ENCODE data around the gene CA5A.
A peak's percentile ranks its signal among the peaks of the same experiment; 100 is the strongest.
"Not testable (repeated sequence)": the region's sequence is repeated elsewhere in the genome, so short reads cannot be mapped to it uniquely, and the experiment has no call there.

The CA5A gene

GRCh38 chr16:87936375-87937230 lies at the start of gene CA5A:
Gene CA5A (minus strand): TSS chr16:87936529. CDS start chr16:87936450, 79 bp downstream.
- DNase-seq (ENCODE audit: low read depth in 4 of 4, low spot score in 1 of 4): no peak

GRCh38 chr16:87985493-87985892 lies 49.2 kb upstream of the CA5A start:
- not testable (repeated sequence) for DNase-seq (ENCODE audit: low read depth in 4 of 4, low spot score in 1 of 4)

GRCh38 chr16:87984632-87985267 lies 48.4 kb upstream of the CA5A start:
- DNase-seq (ENCODE audit: low read depth in 4 of 4, low spot score in 1 of 4): no peak

GRCh38 chr16:87984180-87984579 lies 47.9 kb upstream of the CA5A start:
- not testable (repeated sequence) for DNase-seq (ENCODE audit: low read depth in 4 of 4, low spot score in 1 of 4)

GRCh38 chr16:87983737-87984097 lies 47.4 kb upstream of the CA5A start:
- peak in 1 of 4 experiments; percentile 32 for DNase-seq (ENCODE audit: low read depth in 4 of 4, low spot score in 1 of 4)

- DNase-seq (ENCODE audit: low read depth in 4 of 4, low spot score in 1 of 4): not testable (repeated sequence)
These were observed 46.9 kb upstream of the CA5A start for GRCh38 chr16:87983072-87983736.

GRCh38 chr16:87982581-87983041 lies 46.3 kb upstream of the CA5A start:
- no peak for DNase-seq (ENCODE audit: low read depth in 4 of 4, low spot score in 1 of 4)

- not testable (repeated sequence) for DNase-seq (ENCODE audit: low read depth in 4 of 4, low spot score in 1 of 4)
These were observed 45.0 kb upstream of the CA5A start for GRCh38 chr16:87981376-87981775.

- DNase-seq (ENCODE audit: low read depth in 4 of 4, low spot score in 1 of 4): not testable (repeated sequence)
These were observed 43.7 kb upstream of the CA5A start for GRCh38 chr16:87979911-87980630.

GRCh38 chr16:87979352-87979751 lies 43.0 kb upstream of the CA5A start:
- no peak for DNase-seq (ENCODE audit: low read depth in 4 of 4, low spot score in 1 of 4)

GRCh38 chr16:87978127-87978526 lies 41.8 kb upstream of the CA5A start:
- DNase-seq (ENCODE audit: low read depth in 4 of 4, low spot score in 1 of 4): no peak

GRCh38 chr16:87976665-87977064 lies 40.3 kb upstream of the CA5A start:
- no peak for DNase-seq (ENCODE audit: low read depth in 4 of 4, low spot score in 1 of 4)

GRCh38 chr16:87974178-87974577 lies 37.8 kb upstream of the CA5A start:
- no peak for DNase-seq (ENCODE audit: low read depth in 4 of 4, low spot score in 1 of 4)

GRCh38 chr16:87973717-87974116 lies 37.4 kb upstream of the CA5A start:
- no peak for DNase-seq (ENCODE audit: low read depth in 4 of 4, low spot score in 1 of 4)

GRCh38 chr16:87971933-87972332 lies 35.6 kb upstream of the CA5A start:
- DNase-seq (ENCODE audit: low read depth in 4 of 4, low spot score in 1 of 4): no peak

- no peak for DNase-seq (ENCODE audit: low read depth in 4 of 4, low spot score in 1 of 4)
These were observed 33.9 kb upstream of the CA5A start for GRCh38 chr16:87970186-87970585.

- no peak for DNase-seq (ENCODE audit: low read depth in 4 of 4, low spot score in 1 of 4)
These were observed 32.2 kb upstream of the CA5A start for GRCh38 chr16:87968541-87968940.

GRCh38 chr16:87966685-87967185 lies 30.4 kb upstream of the CA5A start:
- no peak for DNase-seq (ENCODE audit: low read depth in 4 of 4, low spot score in 1 of 4)

GRCh38 chr16:87966064-87966645 lies 29.8 kb upstream of the CA5A start:
- no peak for DNase-seq (ENCODE audit: low read depth in 4 of 4, low spot score in 1 of 4)

- DNase-seq (ENCODE audit: low read depth in 4 of 4, low spot score in 1 of 4): no peak
These were observed 29.1 kb upstream of the CA5A start for GRCh38 chr16:87965417-87965816.
